ENCODE measurements around the gene RELA.
"Not testable (repeated sequence)": the region's sequence is repeated elsewhere in the genome, so short reads cannot be mapped to it uniquely, and the experiment has no call there.

RELA gene

DNA sequence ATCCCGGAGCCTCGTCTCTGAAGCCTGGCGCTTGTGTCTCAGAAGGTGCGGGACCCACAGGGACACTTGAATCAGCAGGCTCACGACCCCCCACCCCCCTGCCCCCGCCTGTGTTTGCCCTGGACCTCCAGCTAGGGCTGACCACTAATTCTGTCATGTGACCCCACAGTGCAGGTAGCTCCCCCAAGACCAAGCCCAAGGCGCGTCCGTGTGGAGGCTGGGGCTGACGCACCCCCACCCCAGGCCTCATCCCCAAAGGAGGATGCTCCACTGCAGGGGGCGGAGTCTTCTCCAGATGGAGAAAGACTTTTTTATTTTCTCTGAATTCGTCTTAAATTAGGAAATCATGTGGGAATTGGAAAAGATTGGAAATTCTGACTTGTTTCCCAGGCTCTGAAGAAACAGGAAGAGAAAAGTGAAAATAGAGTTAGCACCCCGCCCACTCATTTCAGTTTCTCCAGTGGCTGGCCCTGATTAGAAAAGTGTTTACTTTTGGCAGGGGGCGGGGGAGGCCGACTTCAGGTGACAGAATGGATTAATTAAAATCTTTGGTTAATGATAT, 1.0 kb upstream of the RELA start:
- no peak for DNase-seq

DNA sequence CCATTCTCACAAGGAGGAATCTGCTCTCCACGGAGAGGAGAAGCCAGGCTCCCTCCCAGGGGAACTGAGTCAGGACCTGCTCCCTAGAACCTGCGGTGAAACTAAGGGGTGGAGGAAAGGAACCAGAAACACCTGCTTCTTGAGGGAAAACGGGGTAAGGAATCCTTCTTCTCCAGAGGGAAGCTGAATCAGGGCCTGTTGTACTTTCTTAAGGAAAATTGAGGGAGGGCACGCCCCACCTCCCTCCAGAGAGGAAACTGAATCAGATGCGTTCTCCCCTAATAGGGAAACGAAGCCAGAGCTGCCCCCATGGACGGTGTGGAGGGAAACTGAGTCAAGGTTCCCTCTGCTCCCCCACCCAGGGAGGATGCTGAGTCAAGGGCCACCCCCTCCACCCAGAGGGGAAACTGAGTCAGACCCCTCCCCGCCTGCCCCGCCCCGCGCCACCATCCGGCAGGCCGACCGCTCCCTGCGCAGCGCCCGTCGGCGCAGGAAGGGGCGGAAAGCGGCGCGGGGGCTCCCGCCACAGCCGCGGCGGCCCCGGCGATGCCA, 393 bp downstream of the RELA start:
- no peak for DNase-seq

DNA sequence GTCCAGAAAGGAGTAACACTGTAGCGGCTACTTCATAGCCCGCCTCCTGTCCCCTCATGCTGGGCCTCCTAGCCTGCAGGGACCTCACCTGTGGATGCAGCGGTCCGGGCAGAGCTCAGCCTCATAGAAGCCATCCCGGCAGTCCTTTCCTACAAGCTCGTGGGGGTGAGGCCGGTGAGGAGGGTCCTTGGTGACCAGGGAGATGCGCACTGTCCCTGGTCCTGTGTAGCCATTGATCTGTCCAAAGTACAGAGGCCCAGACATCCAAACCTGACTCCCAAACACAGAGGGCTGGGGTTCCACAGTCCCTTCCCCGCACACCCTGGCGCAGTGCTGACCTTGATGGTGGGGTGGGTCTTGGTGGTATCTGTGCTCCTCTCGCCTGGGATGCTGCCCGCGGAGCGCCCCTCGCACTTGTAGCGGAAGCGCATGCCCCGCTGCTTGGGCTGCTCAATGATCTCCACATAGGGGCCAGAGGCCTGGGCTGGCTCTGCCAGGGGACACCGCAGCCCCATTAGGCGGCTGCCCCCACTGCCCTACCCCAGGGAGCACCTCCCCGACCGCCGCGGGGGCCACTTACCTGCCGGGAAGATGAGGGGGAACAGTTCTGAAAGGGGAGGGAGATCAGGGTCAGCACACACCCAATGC, 993 bp downstream of the RELA start:
- no peak for DNase-seq

DNA sequence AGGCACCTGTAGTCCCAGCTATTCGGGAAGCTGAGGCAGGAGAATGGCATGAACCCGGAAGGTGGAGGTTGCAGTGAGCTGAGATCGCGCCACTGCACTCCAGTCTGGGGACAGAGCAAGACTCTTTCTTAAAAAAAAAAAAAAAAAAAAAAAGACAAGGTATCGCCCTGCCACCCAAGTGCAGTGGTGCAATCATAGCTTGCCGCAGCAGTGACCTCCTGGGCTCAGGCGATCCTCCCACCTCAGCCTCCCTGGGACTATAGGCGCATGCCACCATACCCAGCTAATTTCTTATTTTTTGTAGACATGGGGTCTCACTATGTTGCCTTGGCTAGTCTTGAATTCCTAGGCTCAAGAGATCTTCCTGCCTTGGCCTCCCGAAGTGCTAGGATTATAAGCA, 1.8 kb downstream of the RELA start:
- not testable (repeated sequence) for DNase-seq

DNA sequence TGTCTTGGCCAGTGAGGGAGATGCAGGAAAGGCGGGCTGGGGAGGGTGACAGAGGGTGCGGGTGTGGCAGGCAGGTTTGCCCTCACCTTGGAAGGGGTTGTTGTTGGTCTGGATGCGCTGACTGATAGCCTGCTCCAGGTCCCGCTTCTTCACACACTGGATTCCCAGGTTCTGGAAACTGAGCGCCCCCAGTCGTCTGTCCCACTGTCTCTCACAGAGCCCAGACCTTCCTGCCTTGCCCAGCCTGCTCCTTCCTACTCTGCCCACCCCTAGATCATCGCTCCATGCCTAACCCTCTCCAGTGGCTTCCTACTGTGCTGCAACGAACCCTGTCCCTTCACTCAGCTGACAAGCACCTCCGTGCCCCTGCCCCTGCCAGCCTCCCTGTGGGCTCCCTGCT, 2.7 kb downstream of the RELA start:
- no peak for DNase-seq

DNA sequence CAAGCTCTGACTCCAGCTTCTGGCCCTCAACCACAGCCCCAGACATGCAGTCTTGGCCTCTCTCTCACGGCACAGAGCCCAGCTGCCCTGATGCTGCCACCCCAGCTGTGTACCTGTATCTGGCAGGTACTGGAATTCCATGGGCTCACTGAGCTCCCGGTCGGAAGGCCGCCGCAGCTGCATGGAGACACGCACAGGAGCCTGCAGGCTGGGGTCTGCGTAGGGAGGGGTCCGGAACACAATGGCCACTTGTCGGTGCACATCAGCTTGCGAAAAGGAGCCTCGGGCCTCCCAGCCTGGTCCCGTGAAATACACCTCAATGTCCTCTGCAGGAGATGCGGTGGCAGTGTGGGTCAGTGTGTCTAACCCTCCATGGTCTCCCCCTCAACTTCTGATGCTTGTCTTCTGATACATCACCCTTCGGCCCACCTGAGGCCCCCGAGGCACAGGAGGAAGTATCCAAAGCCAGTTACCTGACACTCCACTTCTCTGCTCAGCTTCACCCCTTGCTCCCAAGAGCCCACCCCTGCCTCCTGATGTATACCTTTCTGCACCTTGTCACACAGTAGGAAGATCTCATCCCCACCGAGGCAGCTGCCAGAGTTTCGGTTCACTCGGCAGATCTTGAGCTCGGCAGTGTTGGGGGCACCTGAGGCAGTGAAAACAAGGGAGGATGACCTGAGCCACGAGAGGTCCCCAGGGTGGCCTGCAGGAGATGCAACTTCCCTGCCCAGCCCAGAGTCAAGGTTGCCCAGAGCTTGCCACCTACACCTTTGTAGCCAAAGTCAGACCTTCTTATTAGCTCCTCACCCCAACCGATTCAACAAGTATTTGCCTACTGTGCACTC, 4.3 kb downstream of the RELA start:
- DNase-seq = no peak

DNA sequence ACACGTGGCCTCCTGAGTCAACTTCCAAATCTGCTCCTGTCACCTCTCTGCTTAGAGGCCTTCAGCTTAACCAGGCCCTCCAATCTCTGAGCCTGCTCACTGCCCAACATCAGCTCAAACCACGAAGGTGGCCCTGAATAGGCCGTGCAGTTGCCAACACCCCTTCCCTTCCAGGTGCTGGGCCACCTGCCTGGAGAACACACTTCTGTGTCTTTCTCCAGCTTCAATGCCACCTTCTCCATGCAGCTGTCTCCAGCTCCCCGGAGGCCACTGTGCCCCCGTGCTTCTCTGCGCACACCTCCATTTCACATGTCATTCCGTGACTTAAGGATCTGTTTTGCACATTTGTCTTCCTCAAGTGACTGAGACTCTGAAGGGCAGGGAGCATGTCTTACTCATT, 5.3 kb downstream of the RELA start:
- no peak for DNase-seq

DNA sequence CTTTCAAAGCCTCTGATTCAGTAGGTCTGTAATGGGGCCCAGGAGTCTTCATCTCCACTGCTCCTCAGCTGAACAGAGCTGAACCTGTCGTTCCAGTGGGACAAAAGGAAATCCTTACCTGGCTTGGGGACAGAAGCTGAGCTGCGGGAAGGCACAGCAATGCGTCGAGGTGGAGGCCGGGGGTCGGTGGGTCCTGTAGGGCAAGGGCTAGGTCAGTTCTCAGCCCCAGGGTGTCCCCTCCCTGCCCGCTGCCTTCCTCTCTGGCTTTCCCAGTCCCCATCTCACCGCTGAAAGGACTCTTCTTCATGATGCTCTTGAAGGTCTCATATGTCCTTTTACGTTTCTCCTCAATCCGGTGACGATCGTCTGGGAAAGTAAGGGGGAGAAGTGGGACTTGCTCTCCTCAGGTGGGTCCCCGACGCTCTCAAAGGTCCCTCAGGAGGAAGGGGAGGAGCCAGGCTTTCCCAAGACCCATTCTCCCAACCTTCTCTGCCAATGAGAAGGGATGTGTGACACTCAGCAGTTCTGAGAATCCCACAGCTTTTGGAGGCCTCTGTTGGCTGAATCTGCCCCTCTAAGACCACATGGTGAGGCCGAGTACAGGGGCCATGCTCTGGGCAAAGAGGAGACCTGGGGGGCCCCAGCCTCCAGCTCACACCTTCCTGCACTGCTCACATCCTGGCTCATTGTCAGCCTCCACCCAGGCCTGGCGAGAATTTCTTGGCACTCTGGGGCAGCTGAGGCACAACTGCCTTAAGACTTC, 7.0 kb downstream of the RELA start:
- DNase-seq = no peak

DNA sequence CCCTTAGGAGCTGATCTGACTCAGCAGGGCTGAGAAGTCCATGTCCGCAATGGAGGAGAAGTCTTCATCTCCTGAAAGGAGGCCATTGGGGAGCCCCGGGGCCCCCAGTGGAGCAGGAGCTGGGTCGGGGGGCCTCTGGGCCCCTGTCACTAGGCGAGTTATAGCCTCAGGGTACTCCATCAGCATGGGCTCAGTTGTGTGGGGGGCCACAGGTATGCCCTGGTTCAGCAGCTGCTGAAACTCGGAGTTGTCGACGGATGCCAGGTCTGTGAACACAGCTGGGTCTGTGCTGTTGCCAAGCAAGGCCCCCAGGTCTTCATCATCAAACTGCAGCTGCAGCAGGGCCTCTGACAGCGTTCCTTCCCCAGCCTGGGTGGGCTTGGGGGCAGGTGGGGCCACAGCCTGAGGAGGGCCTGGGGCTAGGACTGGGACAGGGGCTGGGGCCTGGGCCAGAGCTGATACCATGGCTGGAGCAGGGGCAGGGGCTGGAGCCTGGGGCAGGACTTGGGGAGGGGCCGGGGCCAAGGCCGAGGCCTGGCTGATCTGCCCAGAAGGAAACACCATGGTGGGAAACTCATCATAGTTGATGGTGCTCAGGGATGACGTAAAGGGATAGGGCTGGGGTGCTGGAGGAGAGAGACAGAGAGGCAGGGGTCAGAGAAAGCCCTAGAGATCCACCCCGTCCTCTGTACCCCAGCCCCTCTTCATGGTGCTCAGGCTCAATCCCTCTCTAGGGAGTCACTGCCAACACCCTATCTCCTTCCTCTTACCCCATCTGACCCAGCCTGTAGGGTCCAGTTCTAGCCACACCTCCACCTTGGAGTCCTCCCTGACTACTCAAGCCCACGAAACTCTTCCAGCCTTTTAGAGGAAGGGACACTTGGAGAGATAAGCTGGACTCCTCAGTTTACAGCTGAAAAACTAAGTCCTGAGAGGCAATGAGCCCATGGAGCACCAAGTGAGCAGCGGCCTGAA, 8.1 kb downstream of the RELA start:
- no peak for DNase-seq

DNA sequence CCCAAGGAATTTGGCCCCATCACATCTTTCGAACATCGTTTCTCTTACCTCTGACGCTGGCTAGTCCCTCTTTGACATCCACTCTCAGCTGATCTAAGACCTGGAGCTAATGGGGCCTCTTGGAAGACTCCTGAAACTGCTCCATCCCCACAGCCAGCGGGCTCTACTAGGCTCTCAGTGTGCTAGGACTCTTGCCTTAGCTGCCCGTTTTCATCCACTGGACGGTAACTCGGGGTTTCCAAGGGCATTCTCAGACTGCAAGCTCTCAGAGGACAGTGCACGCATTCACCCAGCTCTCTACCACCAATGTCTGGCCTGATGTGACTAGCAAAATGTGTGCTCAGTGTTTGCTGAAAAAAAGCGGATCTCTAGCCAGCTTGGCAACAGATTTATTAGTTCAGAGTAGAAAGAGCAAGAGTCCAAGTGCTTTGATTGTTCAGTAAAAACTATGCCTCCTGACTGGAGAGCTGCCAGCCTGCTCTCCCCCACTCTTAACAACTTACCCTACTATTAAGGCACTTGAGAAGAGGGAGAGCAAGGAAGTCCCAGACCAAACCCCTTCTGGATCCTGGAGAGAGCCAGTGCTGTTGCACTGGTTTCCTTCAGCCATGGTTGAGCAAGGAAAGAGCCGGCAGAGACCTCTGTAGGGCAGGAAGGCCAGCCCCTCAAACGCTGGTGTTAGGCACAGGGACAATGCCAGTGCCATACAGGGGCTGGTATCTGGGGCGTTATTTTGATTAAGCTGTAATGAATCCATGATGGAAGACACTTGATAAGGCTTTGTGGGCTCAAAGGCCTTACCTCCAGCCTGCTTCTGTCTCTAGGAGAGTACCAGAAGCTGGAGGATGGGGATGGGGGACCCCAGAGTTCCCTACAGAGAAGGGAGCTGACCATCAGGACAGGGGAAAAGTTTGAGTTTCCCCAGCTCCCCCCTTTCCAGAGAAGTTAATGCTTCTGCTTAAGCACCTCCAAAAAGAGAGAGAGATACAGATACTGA, 9.2 kb downstream of the RELA start:
- no peak for DNase-seq

DNA sequence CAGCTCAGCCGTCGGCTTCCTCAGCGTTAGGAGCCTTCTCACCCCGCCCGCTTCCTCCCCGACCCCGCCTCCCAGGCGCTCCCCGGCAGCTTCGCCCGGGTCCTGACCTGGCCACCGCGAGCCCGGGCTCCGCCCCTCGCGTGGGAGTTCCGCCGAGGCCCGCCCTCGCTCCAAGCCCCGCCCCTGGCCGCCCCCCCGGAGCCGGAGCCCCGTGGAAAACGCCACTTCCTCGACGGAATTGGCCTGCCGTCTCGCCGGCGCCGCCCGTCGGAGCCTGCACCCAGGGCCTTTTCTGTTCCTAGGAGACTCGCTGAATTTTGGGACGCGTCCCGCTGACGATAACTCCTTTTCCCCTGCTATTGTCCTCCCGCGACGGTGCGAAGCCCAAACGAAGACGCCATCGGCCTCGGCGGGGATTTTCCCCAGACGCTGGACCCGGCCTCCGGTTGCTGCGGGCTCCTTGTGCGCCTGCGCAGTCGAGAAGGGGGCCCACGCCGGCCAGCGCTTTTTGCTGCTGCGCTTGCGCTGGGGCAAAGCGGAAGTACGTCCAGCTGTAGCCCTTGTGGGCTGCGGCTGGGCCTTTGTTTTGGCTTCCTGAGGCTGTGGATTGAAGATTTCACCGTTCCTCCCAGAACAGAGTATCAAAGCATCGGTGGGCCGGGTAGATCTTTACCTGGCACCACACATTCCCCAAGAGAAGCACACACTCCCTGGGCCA, 10.0 kb downstream of the RELA start:
- DNase-seq = peak; percentile 58

DNA sequence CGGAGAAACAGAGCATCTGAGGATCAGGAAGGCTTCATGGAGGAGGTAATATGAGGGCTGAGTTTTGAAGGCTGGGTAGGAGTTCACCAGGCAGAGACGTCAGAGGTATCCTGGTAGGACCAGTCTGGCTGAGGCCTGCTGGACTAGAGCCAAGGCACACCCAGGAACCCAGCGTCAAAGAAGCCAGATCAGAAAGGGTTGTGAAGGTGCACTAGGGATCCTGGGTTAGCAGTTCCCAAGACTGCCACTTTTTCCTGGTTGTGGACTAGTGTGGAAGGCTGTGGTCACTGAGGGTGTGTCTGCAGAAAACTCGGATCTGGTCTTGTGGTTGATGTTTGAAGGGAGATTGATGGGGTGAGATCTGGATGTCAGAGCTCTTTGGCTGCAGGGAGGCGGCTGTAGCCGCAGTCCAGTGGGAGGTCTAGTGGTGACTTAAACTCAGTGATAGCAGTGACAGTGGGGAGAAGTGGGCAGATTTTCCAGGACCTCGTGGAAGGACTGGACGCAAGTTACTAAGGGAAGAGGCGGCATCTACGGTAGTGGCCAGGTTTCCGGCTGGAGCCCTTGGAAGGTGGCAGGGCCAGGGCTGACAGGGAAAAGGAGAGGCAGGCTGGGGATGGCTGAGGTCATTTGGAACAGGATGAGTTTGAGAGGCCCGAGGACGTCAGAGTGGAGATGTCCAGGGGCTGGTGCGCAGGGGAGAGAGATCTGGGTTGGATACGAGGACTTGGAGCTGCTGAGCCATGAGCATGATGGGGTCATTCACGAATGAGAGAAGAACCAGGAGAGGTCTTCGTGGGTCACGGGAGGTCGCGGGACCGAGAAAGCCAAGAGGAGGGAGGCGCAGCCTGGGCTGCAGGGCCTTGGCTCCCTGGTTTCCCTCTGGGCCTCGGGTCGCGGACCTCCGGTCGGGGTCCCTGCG, 10.9 kb downstream of the RELA start:
- DNase-seq = no peak

DNA sequence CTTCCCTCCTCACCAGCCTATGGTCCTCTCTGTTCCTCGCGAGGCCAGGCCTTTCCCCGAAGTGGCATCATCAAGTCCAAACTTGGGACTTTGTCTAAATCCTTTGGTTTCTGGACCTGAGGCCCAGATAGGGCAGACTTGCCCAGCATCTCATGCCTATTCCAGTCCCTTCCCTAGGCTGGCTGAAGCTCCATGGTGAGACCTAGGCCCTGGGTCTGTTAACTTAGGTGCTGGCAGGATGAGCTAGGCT, 11.5 kb downstream of the RELA start:
- DNase-seq = no peak

DNA sequence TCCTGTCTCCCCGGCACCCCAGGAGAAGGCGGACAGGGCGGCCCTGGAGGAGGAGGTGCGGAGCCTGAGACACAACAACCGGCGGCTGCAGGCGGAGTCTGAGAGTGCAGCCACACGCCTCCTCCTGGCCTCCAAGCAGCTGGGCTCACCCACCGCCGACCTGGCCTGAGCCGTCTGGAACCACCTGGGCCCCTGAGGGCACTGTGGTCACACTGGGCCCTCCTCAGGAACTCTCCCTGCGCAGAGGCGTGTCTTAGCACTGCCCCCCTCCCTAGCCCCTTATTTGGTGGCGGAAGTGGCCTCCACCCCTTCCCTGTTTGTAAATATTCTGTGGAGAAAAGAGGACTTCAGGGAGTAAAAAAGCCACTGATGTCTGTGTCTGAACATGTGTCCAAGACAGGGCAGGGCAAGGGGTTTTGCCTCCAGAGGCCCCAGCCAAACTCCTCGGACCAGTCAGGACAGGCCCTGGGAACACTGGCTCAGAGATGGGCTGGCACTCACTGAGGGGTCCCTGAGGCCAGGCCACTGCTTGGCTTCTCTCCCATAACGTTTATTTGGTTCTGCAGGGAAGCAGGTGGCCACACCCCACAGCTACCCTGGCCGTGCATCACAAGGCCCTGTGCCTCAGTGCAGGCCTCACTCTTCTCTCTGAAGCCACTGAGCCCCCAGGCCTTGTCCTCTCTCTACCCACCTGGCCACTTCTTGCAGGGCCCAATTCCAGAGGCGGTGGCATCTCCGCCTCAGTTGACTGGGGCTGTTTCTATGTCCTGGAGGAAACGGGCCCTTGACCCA, 12.0 kb downstream of the RELA start:
- no peak for DNase-seq

DNA sequence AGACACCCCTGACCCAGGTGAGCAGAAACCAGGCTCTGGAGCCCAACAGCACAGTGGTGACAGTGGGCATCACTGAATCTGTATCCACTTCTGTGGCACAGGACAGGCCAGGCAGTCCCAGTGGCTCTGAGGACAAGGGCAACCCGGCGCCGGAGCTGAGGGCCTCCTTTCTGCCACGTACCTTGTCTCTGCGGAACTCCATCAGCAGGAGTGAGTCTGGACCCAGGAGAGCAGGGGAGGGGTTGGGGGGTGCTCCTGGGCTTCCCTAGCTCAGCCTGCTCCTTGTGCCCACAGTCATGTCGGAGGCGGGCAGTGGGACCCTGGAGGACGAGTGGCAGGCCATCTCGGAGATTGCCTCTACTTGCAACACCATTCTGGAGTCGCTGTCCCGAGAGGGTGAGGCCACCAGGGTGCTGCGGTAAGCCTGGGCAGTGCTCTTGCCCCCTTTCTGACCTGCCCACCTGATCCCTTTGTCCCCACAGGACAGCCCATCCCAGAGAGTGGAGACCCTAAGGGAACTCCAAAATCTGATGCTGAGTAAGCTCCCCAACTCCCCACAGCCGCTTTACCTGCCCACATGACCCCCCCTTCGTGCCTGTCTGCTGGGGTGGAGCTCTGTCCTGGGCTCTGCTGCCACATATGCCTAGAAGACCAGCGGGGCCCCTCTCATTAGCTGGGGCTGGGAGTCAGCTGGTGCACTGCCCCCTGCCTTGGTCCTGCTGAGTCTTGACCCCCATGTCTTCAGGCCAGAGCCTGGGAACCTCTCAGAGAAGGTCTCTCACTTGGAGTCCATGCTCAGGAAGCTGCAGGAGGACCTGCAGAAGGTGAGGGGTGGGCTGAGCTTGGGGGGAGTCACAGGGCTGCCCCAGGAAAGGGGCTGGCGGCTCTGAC, 12.8 kb downstream of the RELA start:
- DNase-seq = no peak

DNA sequence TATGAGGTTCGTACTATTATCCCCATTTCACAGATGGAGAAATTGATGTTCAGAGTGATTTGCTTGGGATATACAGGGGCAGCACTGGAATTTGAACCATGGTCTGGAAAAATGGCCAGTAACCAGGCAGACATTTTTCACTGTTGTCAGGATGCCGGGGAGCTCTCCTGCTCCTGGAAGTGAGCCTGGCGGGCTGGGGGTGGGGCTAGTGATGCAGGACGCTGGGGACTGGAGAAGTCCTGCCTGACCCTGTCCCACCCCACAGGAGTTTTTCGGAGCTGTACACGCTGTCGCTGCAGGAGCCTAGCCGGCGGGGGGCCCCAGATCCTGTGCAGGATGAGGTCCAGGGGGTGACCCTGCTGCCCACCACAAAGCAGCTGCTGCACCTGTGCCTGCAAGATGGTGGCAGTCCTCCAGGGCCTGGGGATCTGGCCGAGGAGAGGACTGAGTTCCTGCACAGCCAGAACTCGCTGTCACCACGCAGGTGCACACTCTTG, 13.7 kb downstream of the RELA start:
- DNase-seq = no peak
